Hematopoietic multipotent progenitor cell treated with erythropoietin and hydrocortisone succinate and interleukin-3 and kit ligand, for 15 days (in vitro differentiated cells): Measurements from ENCODE around the gene ETV1.
A peak's percentile ranks its signal among the peaks of the same experiment; 100 is the strongest.

Source experiments
- DNase-seq: peaks from one replicate; pipeline ENCODE4 v3.0.0-alpha.2; 2015; ENCODE audit warnings: low spot score

The ETV1 gene

GRCh38 chr7:13989126-13989948, at the start of gene ETV1:
ETV1 (minus strand) TSS chr7:13989666; CDS start chr7:13989052, 614 bp downstream.
- DNase-seq: no peak

- no peak for DNase-seq
Measured at GRCh38 chr7:14024406-14024805, 34.9 kb upstream of the ETV1 start.

DNA sequence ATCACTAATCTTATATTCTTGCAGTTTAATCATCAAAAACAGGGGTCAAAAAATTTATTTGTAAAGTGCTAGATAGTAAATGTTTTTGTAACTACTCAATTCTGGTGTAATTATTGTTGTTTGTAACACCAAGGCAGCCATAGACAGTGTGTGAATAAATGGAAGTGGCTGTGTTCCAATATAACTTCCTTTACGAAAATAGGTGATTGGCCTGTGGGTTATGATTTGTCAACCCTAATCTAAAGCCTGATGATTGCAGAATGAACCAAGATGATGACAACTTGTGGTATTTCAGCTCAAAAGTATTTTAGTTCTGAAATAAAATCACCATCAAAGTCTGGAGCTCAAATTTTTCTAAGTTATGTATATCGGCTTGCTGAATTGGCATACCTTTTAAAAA, 34.4 kb upstream of the ETV1 start:
- DNase-seq: no peak

- no peak for DNase-seq
Measured at GRCh38 chr7:14023342-14023741, 33.9 kb upstream of the ETV1 start.

DNA sequence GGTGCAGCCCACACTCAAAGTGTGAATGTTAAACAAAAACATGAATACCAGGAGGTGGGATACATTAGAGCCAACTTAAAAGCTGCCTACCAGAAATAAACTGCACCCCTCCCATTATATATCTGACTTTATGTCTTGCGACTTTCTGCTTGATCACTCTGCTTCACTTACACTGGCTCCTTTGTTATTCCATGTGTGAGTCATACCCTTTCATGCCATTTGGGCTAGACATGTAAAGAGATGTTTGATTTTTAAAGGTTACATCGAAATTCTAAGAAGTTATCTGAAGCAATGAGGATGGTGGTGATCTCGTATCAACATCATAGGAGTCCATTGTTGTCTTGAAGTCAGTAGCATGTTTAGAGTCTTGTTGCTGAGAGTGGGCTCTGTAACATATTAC, 31.6 kb upstream of the ETV1 start:
- no peak for DNase-seq

DNA sequence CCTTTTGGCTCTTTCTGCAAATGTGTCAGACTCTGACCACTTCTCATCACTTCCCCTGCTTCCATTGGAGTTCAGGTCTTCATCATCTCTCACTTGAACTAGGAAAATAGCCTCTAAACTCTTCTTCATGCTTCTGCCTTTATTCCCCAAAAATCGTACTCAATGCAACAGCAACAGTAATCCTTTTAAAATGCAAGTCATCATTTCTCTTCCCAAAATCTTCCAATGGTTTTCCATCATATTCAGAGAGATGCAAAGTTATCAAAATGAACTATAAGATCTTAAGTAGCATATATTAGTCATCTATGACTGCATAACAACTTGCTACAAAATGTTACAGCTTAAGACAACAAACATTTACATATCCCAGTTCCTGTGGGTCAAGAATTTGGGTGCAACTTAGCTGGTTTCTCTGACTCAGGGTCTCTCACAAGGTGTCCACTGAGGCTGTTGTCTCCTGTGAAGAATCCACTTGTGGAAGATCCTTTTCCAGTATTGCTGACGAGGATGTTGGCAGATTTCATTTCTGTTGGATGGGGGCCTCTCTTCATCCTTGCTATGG, 31.0 kb upstream of the ETV1 start:
- no peak for DNase-seq

GRCh38 chr7:14018751-14019150, 29.3 kb upstream of the ETV1 start:
- no peak for DNase-seq

GRCh38 chr7:14016950-14017349, 27.5 kb upstream of the ETV1 start:
- no peak for DNase-seq

DNA sequence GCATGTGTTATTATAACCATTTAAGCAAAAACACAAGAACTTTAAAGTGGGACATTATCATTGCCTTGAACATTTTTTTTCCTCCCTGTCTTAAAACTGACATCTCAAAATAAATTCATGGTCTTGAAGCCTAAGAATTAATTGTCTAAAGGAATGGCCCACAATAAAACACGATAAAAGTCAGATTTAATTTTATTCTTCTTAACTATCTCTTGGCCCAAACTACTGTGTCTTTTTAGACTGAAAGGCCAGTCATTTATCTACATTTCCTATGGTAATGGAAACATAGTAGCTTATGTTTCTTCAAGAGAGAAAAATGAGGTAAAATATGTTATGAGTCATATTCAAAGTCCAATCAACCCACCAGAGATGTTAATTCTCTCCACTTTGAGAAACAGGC, 24.4 kb upstream of the ETV1 start:
- no peak for DNase-seq

DNA sequence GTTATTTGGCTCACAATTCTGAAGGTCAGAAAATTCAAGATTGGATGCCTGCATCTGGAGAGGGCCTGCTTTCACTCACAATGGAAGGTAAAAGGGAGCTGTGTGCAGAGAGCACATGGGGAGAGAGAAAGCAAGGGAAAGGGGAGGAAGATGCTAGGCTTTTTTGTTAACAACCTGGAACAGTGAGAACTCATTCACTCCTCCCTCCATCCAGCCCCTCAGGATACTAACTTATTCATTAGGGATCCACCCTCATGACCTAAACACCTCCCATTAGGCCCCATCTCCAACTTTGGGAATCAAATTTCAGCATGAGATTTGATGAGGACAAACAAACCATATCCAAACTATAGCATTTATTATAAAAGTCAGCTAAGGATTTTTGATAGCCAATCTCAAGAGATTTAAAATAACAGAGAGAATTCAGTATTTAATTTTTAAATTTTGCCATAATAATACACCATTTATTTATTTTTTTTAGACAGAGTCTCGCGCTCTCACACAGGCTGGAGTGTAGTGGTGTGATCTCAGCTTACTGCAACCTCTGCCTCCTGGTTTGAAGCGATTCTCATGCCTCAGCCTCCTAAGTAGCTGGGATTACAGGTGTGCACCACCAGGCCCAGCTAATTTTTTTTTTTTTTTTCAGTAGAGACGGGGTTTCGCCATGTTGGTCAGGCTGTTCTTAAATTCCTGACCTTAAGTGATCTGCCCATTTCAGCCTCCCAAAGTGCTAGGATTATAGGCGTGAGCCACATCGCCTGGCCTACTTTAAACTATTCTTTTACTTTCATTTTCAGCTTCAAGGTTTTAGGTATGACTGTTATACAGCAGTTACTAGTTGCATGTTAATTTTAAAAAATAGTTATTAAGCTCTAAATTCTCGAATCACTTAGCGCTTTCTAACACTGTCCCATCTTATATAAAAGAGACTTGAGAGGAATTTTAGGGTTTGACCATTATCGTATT, 20.3 kb upstream of the ETV1 start:
- DNase-seq: no peak

DNA sequence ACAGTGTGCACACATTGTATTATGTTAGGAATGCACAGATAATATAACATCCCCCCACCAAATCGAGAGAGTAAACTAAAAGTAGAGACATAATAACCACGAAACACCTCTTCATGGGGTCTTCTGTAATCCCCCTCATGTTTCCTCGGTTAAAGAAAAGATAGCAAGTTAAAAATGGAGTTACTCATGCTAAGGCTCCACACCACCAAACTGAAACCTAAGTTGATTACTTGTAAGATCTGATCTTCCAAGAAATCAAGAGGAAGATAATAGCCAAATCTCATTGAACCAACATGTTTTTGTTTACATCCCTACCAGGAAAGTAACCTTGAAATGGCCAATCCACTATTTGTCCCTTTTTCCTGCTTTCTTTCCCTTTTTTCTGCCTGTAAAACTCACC, 11.7 kb upstream of the ETV1 start:
- DNase-seq: no peak

DNA sequence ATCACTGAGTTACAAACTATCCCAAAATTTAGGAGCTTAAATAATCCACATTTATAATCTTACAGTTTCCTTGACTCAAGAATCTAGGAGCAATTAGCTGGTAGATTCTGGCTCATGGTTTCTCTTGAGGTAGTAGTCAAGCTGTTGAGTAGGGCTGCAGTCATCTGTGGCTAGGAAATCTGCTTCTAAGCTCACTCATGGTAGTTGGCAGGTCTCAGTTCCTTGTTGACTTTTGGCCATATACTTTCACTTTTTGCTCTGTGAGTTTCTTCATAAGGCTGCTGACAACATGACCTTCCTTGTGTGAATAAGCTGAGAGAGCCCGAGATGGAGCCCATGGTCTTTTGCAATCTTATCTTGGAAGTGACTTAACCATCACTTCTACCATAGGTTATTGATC, 10.8 kb upstream of the ETV1 start:
- DNase-seq: no peak

DNA sequence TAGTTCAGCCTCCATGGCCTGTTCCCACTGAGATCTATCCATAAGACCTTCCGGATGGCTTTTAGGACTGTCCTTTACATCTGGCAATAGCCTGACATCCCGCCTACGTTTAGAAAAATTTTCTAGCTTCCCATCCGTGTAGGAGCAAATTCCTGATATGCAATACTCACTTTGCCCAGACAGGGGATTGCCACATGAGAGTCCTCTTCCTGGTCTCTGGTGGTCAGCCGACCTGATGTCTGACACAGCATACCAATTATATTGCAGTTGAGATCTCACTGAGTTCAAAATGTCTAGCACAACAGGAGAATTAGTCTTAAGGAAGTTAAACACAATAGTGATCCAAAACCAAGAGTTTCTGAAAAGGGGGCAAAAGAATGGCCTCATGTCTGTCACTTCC, 9.4 kb upstream of the ETV1 start:
- DNase-seq: no peak

DNA sequence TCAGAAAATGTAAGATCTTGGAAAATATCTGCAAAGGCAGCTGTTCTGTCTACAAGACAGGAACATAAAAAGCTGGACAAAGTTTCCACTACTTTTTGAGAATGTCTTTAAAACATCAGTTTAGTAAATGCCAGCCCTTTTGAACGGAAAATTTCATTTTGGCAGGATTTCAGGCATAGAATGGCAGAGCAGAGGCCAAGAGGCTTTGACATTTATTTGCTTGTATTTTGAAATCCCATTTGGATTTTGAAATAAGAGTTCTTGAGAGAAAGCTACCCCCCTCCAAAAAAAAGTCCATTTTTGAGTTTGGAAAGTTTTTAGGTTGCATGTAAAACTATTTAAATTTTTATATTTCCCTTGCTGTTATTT, 3.1 kb upstream of the ETV1 start:
- no peak for DNase-seq

- DNase-seq: no peak
Measured at GRCh38 chr7:13991791-13992595, 2.5 kb upstream of the ETV1 start.

DNA sequence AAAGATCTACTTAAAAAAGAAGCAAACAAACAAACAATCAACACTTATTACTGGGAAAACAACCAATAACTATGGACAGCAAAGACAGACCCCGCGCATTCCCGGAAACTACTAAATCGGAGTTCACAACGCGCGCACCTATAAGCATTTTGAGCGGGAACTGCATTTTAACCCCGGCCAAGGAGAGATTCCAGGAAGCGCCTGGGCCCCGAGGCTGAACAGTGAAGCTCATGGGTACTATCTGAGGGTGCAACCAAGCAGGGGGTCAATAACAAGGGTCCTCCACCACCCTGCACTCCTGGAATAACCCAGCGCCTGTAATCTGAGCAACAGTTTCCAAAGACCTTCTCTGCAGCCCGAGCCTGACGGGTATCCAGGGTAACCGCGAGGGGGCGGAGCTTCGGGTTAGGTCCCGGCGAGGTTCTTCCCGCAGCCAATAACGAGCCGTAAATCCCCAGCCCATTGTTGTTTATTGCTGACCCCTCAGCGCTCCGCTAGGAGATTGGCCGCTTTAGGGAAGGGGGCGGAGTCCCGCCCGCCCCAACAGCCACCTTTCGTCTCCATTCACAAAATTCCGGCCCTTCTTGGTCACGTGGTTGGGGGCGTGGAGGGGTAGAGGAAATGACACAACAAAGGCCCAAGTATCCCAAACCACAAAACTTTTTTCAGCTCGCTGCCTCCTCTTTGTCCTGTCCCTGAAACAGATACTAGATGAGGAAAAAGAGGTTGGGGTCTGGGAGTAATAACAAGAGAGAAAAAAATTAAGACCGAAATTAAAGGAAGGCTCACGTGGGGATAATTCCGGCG, 1.7 kb upstream of the ETV1 start:
- peak; percentile 22 for DNase-seq

GRCh38 chr7:13990319-13990983, 985 bp upstream of the ETV1 start:
- no peak for DNase-seq

DNA sequence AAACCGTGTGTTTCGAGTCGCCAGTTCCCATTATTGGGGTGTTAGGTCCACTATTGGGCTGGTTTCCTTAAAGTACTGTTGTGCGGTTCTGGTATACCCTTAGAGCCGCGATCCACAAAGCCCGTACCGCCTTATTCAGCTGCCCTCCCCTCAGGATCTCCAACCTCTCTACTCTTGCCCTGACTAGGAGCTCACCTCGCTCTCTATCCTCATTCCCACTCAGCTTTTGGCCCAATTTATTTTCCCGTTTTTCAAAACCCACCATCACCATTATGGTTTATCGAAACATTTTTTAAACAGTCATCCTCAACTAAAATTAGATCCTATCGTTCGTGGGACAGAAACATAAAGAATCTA, 461 bp upstream of the ETV1 start:
- no peak for DNase-seq

DNA sequence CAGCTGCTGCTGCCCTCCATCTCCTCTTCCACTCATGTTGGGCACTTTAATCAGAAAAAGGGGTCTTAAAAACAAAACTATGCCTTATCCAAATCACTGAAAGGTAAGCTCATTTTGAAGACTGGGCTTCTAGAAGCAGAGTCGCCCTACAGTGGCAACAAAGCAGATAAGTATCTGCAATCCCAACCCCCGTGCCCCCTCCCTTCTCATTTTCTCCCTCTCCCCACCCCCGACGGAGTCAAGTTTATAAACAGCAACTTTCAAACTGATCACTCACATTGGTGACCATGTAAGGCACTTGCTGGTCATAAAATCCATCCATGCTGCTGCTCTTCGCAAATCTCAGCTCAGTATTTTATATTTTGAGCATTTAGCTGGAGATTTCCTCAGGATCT, 738 bp downstream of the ETV1 start:
- no peak for DNase-seq

DNA sequence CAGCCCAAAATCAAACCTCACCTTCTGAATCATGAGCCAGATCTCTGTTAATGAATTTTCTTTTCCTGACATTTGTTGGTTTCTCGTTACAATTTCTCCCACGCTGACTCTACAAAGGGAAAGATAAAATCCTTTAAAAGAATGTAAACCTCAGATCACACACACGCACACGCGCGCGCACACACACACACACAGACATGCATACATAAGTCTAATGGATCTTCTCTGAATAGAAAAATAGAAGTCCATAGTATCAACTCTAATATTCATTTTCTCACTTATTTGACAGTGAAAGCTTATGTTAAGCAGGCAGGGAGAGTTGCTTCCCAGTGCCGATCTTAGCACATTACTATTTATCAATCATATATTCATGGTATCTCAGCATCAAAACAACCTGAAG, 1.4 kb downstream of the ETV1 start:
- DNase-seq: no peak

- no peak for DNase-seq
Measured at GRCh38 chr7:13987395-13987794, 2.1 kb downstream of the ETV1 start.
